ENCODE measurements around the gene COL4A2. TPM values are rescaled to one million over a fixed set of nuclear protein-coding genes. Genes with fewer than 3 reads are reported as not detected.

Gene COL4A2
- total and polyA plus RNA-seq, 8 donors: 18.4 to 130 (median 43.8) TPM

DNA sequence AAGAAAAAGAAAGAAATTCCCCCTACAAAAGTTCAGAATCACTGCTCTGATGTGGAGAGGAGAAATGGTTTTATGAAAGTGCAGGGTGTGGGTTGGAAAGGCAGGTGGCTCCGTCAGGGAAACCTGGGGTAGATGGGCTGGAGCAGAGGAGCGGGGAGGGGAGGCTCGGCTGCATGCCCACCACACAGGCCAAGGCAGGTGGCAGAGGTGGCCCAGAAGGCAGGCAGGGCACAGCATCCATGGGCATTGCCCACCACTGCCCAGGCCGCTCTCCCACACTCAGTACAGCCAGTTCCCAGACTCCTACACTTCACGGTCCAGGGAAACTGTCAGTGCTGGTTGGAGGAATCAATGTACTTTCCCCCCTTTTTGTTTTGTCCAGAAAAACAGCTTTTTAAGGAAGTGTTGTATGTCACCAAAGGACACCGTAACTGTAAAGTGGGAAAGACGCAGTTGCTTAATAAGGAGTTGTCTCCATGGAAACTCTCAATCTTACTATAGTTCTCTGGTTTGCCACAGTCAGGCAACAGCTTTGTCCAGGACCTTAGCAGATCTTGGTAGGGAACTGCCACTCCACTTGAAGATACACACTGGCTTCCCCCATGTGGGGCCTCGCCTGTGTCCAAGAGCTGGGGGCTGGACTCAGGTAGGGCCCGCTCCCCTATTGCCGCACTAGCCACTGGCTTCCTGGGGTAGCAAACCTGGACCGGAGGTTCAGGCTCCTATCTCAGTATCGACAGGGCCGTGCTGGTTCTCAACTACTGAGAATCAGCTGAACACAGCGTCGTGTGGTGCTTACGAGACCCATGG is 171.5 kb downstream of the COL4A2 start:
- TF ChIP-seq, protein P1, sequence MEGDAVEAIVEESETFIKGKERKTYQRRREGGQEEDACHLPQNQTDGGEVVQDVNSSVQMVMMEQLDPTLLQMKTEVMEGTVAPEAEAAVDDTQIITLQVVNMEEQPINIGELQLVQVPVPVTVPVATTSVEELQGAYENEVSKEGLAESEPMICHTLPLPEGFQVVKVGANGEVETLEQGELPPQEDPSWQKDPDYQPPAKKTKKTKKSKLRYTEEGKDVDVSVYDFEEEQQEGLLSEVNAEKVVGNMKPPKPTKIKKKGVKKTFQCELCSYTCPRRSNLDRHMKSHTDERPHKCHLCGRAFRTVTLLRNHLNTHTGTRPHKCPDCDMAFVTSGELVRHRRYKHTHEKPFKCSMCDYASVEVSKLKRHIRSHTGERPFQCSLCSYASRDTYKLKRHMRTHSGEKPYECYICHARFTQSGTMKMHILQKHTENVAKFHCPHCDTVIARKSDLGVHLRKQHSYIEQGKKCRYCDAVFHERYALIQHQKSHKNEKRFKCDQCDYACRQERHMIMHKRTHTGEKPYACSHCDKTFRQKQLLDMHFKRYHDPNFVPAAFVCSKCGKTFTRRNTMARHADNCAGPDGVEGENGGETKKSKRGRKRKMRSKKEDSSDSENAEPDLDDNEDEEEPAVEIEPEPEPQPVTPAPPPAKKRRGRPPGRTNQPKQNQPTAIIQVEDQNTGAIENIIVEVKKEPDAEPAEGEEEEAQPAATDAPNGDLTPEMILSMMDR (IDR thresholded peaks at IDR 0.05): no peak
- no peak for DNase-seq
- H3K9me3 ChIP-seq: no peaks in the 10 kb centered on the region
- peak in 1 of 4 donors; percentile 24 for ATAC-seq
- no peaks in the 10 kb centered on the region for H3K27me3 ChIP-seq
- 90 to 96% methylated on average over 16 of the region's 16 CpGs for WGBS, 2 donors
- intact Hi-C loops (cut with DNase I): no loop called here
- no peak overlapping the region for H3K4me3 ChIP-seq
- H3K36me3 ChIP-seq: no peaks in the 10 kb centered on the region
- no peak for FAIRE-seq
- H3K27ac ChIP-seq: no peak overlapping the region
- H3K4me1 ChIP-seq: no peaks in the 10 kb centered on the region

DNA sequence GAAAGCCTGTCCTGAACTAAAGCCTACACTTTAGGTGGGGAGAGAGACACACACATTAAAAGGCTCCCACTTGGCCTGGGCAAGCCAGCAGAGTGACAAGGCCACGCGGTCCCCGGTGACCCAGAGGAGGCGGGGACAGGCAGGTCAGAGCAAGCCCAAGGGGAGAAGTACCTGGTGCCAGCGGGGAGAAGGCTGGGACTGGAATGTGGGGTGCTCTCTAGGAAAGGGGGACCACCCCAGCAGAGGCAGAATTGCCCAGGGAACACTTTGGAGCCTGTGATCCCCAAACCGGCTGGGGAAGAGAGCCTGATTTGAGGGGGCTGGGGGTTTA is 172.1 kb downstream of the COL4A2 start:
- WGBS, 2 donors: 86 to 87% methylated on average over 6 of the region's 6 CpGs
- no peak overlapping the region for H3K4me3 ChIP-seq
- H3K27me3 ChIP-seq: no peaks in the 10 kb centered on the region
- FAIRE-seq (no peak), ATAC-seq (no peak), DNase-seq (no peak)
- intact Hi-C loops (cut with DNase I): no loop called here
- H3K36me3 ChIP-seq: no peaks in the 10 kb centered on the region
- H3K27ac ChIP-seq: no peak overlapping the region
- no peaks in the 10 kb centered on the region for H3K9me3 ChIP-seq
- no peaks in the 10 kb centered on the region for H3K4me1 ChIP-seq
- TF ChIP-seq, protein P1 (IDR thresholded peaks at IDR 0.05): no peak

DNA sequence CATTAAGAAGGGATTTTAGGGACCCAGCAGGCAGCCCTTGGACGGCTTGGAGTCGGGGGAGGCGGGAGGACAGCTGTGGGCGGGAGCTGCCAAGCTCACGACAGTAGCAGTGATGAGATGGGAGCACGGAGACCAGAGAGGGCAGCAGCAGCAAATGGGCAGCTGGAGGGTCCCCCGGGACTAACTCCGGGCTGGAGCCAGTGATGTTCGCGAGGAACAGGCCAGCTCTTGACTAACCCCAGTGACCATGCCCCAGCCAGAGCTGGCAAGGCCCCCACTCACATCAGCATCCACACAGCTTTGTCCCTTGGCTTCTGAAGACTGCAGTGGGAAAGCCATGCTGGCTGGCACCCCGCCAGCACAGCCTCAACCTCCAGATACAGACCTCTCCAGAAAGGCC is 172.6 kb downstream of the COL4A2 start:
- H3K9me3 ChIP-seq: no peaks in the 10 kb centered on the region
- no peaks in the 10 kb centered on the region for H3K36me3 ChIP-seq
- no peak overlapping the region for H3K27ac ChIP-seq
- WGBS, 2 donors: 87 to 94% methylated on average over 11 of the region's 11 CpGs
- FAIRE-seq: no peak
- peak in 2 of 4 donors; percentile 24 to 37 for ATAC-seq
- TF ChIP-seq, protein P1 (IDR thresholded peaks at IDR 0.05): no peak
- intact Hi-C loops (cut with DNase I): no loop called here
- H3K27me3 ChIP-seq: no peaks in the 10 kb centered on the region
- DNase-seq: no peak
- no peaks in the 10 kb centered on the region for H3K4me1 ChIP-seq
- no peak overlapping the region for H3K4me3 ChIP-seq

DNA sequence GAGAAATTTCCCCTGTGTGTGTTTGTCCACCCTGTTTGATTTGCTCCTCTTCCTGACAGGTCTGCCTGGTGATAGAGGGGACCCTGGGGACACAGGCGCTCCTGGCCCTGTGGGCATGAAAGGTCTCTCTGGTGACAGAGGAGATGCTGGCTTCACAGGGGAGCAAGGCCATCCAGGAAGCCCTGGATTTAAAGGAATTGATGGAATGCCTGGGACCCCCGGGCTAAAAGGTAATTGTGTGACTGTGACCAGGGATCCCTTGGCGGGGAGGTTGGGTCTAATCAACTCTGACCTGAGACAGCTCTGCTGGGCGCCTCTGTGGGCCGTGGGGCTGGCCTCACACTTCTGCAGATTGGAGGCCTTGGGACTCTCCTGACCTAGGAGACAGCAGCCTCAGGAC is 173.1 kb downstream of the COL4A2 start:
- DNase-seq (no peak), FAIRE-seq (no peak), ATAC-seq (no peak)
- Histone ChIP-seq H3K27ac (no peak overlapping the region), H3K4me1 (no peaks in the 10 kb centered on the region), H3K9me3 (no peaks in the 10 kb centered on the region), H3K4me3 (no peak overlapping the region), H3K27me3 (no peaks in the 10 kb centered on the region), H3K36me3 (no peaks in the 10 kb centered on the region)
- intact Hi-C loops (cut with DNase I): no loop called here
- 68% methylated on average over 5 of the region's 5 CpGs for WGBS, 2 donors
- TF ChIP-seq, protein P1 (IDR thresholded peaks at IDR 0.05): no peak

DNA sequence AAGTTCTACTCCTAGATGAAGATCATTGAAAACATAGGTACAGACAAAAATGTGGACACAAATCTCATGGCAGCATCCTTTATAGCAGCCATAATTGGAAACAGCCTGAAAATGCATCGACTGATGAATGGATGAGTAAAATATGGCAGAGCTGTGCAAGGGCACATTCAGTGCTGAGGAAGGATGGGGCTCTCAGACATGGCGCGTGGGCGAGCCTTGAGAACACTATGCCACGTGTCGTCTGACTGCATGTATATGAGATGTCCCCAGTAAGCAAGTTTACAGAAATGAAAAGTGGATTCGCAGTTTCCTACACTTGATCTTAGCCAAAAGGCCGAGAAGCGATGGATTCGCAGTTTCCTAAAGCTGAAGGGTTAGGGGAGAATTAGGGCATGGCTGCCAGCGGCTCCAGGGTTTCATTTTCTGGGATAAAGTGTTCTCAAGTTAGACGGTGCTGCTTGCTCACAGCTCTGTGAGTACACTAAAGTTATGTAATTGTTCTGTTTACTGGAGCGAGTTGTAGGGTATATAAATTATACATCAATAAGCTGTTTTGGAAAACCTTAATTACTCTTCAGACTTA is 176.4 kb downstream of the COL4A2 start:
- ATAC-seq (no peak), FAIRE-seq (no peak), DNase-seq (no peak)
- TF ChIP-seq, protein P1 (IDR thresholded peaks at IDR 0.05): no peak
- Histone ChIP-seq H3K27me3 (no peaks in the 10 kb centered on the region), H3K9me3 (no peaks in the 10 kb centered on the region), H3K27ac (no peak overlapping the region), H3K4me1 (no peaks in the 10 kb centered on the region), H3K36me3 (no peaks in the 10 kb centered on the region), H3K4me3 (no peak overlapping the region)
- WGBS, 2 donors: 88 to 90% methylated on average over 13 of the region's 13 CpGs
- intact Hi-C loops (cut with DNase I): no loop called here

Measured in pancreas (tissue), 10 donors.